ENCODE data around the gene SRPRB.

DNA sequence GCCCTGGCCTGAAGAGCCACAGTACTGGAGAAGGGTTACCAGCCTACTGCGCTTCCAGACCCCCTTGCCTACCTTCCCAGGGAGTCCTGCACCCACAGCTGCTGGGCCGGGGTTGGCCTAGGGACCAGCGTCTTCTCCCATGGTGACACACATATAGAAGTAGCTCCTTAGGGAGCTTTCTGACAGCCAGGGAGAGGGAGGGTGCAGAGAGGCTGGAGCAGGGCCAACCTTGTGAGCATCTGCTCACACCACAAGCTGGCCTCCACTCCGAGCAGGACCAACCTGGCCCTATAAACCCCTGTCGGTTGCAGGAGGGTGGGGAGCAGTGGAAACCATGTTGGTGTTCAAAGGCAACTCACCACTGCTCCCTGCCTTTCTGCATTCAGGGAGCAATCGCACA lies 35.2 kb downstream of the SRPRB start:
- no peak for TF ChIP-seq CTCF (IDR thresholded peaks at IDR 0.05)
- TF ChIP-seq POLR2AphosphoS5 (IDR thresholded peaks at IDR 0.05): no peak
